ENCODE measurements around the gene INSYN2A.
A peak's percentile ranks its signal among the peaks of the same experiment; 100 is the strongest.

INSYN2A gene, protein sequence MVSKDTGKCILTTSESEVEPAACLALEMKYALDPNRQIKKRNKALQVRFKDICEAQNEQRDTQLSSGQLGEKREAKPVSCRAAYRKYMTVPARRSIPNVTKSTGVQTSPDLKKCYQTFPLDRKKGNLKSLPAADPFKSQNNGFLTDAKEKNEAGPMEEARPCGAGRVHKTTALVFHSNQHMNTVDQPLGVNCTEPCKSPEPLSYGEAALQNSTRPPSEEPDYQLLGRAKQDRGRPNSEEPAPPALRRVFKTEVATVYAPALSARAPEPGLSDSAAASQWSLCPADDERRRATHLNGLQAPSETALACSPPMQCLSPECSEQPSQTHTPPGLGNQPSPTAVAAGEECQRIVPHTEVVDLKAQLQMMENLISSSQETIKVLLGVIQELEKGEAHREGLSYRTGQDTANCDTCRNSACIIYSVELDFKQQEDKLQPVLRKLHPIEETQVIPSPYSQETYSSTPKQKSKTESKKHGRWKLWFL

DNA sequence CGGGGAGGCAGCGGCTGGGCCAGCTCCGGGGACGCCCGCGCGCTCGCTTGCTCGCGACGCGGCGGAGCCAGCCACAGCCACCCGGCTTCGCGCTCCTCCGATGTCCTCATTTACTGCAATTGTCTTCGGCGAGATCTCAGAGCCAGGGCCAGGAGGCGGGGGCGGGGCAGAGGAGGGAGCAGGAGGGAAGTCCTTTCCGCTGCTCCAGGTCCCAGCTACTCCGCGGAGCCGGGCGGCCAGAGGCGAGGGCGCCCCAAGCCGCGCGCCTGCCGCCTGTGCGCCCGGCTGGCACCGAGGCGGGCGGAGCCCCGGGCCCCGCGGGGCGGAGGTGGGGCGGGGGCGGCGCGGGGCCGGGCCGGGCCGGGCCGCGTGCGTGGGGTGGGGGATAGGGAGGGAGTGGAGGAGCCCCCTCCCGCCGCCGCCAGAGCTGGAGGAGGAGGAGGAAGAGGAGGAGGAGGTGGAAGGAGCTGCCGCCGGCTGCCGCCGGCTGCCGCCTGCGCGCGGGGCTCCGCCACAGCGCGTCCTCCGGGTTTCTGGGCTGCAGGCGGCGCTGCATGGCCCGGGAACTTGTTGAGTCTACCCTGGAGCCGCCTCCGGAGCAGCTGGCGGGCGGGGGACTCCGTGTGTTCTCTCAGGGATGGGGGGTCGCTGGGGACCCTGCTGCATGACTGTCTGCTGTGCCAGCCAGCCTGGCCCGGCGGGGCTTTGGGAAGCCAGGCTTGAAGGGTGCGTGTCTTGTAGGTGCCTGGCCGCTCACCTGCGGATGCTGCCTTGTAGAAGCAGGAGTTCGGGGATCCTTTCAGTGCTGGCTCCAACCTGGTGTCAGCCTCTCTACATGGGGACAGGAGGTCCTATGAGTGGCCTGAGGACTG lies at the start of gene INSYN2A:
TSS of gene INSYN2A (minus strand) at position 310 of the 872 bp plus-strand sequence. CDS start 20,196 bp downstream, outside the sequence.
- DNase-seq = no peak

DNA sequence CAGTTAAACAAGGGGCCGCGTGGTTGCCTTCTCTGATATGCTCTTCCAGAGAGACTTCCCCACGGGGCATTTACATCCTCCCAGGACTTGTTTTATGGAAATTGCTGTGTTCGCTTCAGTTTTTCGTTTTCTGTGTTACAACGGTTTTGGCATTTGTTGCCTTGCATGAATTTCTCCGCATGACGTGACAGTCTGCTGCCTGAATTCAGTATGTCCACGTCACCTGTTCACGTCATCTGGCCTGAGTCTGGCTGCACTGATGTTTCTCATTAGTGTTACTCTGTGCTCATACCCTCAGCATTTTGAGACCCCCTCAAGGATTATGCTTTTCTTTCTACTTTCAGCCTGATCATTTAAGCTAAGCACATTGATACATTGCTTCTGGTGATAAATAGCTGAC lies 49.1 kb upstream of the INSYN2A start:
- DNase-seq = no peak

DNA sequence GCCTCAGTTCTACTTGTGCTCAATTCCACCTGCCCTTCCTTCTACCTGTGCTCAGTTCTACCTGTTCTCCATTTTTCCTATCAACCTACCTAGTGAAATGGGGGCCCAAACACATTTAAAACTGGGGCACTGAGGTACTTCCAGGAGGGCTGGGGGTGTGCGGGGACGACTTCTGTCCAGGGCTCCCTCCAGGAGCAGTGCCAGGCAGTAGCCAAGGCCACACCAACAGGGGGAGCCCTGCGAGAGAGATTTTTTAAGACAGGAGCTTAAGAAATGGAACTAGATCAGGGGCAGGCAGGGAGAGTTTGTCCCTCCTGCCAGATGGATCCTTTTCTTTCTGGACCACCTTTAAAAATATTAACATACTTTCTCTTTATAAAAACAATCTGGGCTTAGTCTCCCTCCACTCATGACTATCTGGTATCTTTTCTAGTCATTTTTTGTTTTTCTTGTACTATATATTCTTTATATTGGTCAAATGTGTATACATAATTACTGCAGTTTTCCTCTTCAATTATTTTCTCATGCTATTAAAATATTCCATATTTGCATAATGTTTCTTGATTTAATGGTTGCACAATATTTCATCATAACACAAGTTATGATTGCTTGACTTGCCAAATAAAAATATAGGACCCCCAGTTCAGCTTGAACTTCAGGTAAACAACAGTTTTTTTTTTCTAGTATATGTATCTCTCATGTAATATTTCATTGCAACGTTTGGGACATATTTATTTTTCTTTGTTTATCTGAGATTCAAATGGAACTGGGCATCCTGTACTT lies 47.3 kb upstream of the INSYN2A start:
- DNase-seq = peak; percentile 17

DNA sequence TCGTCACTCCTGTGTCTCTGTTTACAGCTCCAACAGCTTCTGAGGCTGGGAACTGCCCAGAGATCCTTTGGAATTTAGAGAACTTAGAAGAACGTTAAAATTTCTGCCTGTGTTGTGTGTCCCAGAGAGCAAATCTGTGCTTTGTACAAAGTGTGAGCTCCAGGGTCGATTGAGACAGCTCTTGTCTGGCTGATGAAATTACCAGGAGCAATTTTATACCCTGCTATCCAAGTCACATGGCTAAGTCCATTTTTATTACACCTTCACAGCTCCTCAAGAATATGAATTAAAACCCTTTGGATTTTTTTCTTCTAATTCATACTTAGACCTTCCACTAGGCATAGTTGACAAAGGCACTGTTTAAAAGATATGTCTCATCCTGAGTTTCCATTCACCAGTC lies 46.5 kb upstream of the INSYN2A start:
- no peak for DNase-seq

DNA sequence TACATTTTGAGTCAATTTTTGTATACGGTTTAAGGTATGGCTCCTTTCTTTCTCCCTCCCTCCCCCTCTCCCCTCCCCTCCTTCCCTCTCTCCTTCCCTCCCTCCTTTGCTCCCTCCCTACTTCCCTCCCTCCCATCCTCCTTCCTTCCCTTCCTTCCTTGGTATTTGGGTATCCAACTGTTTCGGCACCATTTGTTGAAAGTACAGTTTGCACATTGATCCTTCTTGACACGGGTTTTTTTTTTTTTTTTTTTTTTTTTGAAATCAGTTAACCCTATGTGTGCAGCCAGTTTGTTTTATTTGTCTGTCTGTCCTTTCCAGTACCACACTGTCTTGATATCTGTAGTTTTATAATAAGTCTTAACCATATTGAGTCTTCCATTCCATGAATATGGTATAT lies 39.9 kb upstream of the INSYN2A start:
- no peak for DNase-seq

DNA sequence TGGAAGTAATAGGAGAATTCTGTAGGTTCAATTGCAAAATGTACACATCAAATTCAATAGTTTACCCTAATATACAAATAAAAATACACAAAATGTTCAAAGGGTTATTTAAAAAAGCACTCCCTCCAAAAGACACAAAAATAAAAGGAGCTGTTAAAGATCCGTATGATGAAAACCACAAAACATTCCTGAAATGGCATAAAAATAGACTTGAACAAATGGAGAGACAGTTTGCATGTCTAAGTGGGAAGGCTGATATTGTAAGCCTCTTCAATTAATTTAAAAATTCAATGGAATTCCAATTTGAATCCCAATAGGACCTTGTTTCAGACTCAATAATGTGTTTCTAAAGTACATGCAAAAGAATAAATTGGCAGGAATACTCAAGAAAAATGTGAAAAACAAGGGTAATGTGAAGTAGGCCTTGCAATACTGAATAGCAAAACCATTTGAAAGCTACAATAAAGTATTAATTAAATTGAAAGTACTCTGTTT lies 38.0 kb upstream of the INSYN2A start:
- no peak for DNase-seq

DNA sequence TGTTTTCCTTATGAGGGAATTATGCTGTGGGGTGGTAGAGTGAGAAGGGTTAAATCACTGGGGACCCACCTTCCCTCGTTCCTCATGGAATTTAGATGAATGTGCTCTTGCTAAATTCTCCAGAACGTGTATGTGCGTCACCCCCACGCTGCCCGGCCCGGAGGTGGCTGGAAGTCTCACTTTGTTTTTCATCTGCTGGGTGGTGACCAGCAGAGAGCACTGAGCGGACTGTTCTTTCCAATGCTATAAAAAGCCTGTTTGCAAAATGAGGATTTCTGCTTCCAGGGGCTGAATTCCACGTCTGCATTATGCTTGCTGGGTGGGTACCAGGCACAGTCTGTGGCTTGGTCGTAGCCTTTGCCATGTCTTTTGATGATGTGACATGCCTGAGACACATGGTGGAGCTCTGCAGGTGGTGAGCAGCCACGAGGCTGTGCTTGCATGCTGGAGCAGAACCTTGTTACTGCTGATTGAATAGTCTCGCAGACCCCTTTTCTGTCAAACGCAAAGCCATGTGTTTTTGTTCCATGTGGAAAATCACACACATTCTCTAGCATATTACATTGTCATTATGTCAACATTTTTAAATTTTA lies 31.9 kb upstream of the INSYN2A start:
- DNase-seq = no peak

DNA sequence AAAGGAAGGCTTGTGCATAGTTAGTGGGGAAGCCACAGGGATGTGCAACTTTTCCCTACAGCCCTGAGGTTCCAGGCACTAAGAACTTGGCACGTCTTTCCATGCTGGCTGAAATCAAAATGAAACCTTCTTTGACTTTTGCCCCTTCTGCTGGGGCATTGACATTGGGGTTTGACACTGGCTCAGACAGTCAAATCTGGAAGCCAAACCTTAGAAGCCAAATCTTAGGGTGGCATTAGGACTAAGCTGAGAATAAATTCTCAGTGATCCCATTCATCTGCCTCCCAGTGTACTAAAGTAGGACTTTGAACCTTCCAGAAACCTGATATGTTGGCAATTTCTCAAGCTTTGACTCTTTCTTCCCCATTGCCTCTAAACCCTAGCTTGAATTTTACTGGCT lies 31.3 kb upstream of the INSYN2A start:
- DNase-seq = no peak

DNA sequence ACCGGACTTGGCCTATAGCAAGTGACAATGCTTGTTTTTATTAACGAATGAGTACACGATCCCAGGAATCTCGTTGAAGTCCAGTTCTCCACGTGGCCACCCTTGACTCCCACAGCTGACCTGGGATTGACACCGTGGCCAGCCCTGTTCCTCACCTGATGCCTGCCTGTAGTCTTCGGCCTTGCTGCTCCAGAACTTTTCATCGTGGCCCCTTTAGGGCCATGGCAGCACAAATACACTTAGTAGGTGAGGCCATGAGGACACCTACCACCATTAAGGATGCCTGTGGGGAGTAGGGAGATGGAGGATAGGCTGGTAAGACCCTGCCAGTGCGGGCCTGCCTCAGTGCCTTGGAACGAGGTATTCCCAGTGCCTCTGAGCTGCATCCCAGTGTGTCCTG lies 30.6 kb upstream of the INSYN2A start:
- DNase-seq = no peak

DNA sequence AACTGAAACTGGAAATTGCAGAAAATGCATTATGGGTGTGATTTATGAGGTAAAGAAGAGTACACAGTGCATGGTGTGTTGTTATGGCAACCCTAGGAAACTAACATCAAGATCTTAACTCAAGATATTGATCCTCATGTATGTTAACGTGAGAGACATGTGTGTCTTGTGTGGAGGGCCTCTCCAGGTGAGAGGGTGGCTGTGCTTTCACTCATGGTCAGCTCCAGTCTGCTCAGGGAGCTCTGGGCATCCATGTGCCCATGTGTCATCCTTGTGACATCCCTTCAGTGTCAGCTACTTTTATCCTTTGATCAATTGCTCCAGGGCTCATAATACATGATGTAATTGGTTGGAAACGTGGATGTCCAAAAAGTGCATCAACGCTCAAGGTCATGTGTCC lies 24.9 kb upstream of the INSYN2A start:
- DNase-seq = no peak

DNA sequence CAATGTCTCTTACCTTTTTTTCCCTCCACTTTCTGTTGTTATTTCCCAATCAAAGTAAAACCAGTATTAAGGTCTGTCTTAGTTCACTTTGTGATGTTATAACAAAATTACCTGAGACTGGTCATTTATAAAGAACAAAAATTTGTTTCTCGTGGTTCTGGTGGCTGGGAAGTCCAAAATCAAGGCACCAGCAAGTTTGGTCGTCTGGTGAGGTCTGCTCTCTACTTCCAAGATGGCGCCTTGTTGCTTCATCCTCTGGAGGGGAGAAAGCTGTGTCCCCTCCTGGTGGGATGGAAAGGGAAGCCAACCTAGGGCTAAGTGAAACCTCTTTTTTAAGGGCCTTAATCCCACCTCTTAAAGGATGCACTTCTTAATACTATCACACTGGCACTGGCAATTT lies 22.3 kb upstream of the INSYN2A start:
- no peak for DNase-seq

DNA sequence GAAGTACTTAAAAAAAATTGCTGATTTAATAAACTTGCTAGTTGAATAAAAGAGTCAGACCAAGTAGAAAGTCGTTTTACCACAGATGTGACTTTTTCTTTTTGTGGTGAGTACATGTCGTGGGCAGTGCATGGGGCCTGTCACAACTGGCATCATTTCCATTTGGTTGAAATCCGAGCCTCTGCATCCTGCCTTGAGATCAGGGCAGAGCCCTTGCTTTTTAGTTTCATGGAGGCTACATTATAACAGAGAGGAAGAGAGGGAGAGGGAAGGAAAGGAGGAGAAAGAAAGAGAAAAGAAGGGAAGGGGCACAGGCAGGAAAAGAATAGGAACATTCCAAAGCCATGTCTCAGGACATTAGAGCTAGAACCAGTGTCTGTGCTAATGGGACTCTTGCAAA lies 20.4 kb upstream of the INSYN2A start:
- DNase-seq = no peak

DNA sequence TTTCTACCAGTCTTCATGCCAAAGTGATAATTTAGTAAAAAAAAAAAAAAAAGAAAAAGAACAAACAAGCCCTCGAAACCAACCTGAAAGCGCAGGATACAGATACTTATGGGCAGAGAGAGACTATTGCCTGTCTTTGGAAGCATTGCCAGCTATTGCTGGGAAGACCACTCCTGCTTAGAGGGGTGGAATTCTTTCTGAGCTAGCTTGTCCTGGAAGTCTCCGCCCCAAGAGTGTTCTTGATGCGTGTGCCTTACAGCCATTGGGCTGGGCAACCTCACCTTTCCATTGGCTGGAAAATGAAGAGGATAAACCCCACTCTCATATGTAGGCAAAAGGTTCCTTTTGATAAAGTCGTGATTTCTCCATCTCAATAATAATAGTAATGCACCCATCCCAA lies 19.9 kb upstream of the INSYN2A start:
- no peak for DNase-seq

DNA sequence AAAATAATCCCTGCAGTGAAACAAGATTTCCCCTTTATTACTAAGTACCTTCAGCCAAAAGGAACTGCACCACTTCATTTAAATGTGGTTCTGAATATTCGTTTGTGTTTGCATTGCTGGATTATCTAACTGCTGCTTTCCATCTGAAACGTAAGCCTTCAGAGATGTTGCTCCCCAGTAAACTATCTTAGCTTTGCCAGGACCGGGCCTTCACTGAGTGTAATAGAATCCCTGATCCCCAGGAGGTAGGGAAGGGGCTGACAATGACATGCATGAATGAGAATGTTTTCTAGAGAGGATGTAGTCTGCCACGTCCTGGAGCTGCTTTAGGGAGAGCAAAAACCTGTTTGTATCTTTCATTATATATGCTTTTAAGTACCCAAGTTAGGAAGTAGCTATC lies 19.5 kb upstream of the INSYN2A start:
- no peak for DNase-seq

DNA sequence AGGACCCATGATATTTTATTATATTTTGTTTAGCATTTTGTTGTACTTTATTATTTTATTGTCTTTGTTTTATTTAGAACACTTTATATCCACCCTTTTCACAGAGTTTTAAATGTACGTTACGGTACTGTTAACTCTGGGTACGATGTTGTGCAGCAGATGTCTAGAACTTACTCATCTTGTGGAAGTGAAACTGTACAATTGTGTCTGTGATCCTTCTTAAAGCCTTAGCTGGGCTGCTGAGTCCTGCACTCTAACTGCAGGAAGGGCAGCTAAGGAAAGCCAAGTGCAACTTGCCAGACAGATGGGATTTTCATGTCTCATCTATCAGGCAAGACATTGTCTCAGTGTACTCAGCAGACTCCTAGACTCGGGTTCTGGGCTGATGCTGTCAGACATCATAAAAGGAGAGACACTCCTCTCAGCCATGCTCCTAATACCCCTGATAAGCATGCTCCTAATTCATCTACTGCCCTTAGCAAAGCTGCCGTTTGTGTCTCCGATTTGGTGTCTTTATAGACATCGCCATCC lies 14.6 kb upstream of the INSYN2A start:
- no peak for DNase-seq

DNA sequence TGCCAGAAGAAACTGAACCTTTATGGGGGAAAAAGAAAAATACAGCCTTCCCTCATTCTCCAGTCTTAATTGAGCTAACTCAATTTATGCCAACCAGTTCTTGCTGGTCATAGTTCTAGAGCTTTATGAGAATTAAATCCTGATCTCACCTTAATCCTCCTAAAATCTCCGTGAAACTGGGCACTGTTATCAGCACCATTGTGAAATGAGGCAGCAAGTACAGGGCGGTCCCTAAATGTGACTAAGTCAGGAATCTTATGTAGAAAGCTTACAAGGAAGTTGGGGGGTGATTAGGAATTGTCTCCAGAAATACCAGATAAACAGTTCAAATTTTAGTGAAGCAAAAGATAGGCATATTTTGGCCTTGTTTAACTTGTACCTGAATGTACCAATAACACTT lies 10.7 kb upstream of the INSYN2A start:
- no peak for DNase-seq

DNA sequence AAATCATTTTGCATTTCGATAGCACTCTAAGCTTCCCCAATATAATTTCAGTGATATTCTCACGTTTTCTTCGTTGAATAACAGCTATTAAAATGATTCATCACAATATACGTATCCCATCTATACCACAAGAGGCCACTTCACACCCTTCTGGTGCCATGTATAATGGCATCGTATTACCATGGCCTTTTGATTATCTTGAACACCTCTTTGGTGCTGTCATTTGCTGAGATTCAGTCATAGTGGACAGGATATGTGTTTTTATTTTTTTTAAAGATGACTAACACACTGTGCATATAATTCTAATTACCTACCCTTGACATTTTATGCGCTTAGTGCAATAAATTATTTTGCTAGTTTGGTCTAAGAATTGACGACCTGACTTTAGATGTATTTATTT lies 6.7 kb upstream of the INSYN2A start:
- no peak for DNase-seq

DNA sequence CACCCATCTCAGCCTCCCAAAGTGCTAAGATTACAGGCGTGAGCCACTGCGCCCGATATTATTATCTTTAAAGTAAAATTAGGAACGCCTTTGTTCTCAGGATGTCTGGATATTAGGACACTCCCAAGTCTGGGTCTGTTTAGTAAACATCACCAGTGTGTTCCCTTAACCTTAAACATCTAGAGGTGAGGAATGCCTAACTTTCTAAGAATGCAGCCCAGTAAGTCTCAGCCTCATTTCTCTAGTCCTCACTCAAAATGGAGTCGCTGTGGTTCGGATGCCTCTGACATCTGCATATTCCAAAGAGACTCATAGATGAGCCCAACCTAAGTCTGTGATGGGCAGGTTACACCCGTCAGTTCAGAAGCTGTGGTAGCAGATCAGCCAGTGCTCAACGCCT lies 4.3 kb upstream of the INSYN2A start:
- no peak for DNase-seq

DNA sequence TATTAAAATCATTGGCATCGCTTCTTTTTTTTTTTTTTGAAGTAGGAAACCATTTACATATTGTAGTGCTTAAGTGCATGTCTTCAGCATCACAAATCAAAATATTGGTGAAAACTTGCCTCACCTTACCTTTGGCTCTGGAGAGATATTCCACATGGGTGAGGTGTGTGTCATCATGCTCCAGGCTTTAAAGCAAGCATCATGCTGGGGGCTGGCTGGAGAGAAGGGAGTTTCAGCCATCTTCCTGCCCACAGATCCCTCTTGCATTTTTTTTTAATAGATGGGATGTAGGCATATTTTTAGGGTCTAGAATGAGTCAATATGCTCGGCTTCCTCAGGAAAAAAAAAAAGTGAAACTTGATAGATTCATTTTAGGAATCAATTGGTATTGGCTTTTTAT lies 2.3 kb upstream of the INSYN2A start:
- DNase-seq = no peak

DNA sequence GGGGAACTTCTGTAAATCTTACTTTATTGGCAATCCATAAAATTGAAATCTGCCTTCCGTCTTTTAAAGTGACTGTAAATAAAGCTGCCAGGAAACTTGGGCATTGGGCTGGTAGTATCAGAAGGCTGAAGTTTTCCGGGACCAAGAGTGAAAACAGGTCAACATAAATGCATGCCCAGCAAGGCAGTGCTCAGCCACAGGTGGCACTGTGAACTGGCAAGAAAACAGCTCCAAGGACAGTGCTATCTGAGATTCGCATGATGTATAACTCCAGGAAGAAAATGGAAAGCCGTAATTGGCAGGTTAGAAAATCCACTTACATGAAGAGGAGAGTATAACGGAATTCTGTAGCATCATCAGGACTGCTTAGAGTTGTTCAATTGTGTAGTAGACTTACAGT lies 1.9 kb upstream of the INSYN2A start:
- DNase-seq = no peak

DNA sequence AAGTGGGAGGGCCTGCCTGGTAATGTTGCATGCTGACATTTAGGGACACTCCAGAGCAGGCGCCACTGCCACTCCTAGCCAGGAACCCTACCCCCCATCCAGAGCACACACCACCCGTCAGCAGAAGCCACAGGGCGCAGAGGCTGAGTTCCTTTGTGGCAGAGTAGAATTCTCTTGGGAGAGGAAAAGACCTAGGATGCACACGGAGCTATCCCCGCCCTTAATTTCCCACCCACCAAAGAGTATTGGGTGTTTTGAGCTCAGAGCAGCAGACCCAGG lies 702 bp upstream of the INSYN2A start:
- DNase-seq = no peak

DNA sequence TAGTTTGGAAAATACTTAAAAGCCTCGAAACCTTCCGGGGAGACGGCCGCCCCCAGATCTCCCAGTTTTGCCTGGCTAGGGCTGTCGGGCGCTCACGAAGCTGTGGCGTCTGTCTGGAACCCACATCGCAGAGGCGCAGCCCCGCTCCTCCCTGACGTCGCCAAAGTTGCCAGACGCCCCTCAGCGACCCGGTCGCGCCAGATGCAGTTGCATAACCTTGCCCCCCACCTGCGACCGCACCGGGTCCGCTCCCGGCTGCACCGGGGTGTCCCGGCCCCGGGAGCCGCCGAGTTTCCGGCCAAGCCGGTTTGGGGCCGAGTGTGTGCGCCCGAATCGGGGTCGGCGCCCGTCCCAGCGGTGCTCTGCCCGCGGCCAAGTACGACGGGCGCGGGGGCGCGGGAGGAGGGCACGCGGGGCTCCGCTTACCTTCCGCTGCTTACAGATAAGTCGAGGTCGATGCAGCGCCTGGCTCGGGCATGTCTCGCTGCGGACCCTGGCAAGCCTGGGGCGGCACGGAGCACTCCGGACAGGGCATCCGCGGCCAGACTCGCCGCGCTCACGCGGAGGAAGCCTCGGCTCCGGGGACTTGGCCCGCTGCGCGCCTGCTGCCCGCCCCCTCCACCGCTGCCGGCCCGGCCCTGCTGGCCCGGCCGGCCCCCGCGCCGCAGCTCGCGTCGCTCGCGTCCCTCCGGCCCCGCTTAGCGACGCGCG lies 665 bp downstream of the INSYN2A start:
- DNase-seq = no peak
